HG03469 (cell line): ENCODE measurements around the gene RETREG3.
"Not testable (repeated sequence)": the region's sequence is repeated elsewhere in the genome, so short reads cannot be mapped to it uniquely, and the experiment has no call there.

ENCODE experiments used
- ATAC-seq: cut with Tn5 transposase; IDR thresholded peaks from one replicate; pipeline ENCODE4 v1.9.1; 2021; ENCODE audit warnings: mild to moderate bottlenecking, moderate library complexity, moderate number of reproducible peaks; ENCODE audit not compliant: unreplicated experiment

RETREG3 gene

GRCh38 chr17:42609182-42609813 lies at the start of gene RETREG3, which contains the start of gene TUBG1:
RETREG3 (minus strand) TSS chr17:42609374; CDS start chr17:42609324, 50 bp downstream.
TUBG1 (plus strand) TSS chr17:42609683; CDS start chr17:42609738, 55 bp downstream.
- peak; percentile 74 for ATAC-seq

GRCh38 chr17:42657824-42658588 lies 48.8 kb upstream of the RETREG3 start:
- ATAC-seq = no peak

DNA sequence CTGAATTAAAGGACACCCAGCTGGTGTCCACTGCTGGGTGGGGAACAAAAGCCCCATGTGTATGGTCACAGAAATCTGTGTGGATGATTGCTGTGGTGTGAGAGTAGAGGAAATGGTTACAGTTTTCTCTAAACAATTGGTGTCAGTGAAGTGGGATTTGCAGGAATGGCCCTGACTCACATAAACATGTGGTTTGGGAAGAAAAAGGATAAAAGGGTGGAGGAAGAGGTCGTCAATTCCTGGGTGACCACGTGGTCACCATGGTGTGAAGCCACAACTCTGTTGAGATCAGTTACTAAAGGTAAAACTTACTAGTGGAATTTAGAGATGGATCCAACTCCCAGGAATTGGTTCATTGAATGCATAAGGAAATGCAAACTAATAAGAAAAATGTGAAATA lies 46.4 kb upstream of the RETREG3 start:
- no peak for ATAC-seq

- no peak for ATAC-seq
Measured at GRCh38 chr17:42653179-42654124, 44.3 kb upstream of the RETREG3 start.

- no peak for ATAC-seq
Measured at GRCh38 chr17:42651392-42651791, 42.2 kb upstream of the RETREG3 start.

GRCh38 chr17:42647778-42648177 lies 38.6 kb upstream of the RETREG3 start:
- ATAC-seq = no peak

- no peak for ATAC-seq
Measured at GRCh38 chr17:42642336-42642735, 33.2 kb upstream of the RETREG3 start.

GRCh38 chr17:42640121-42640520 lies 30.9 kb upstream of the RETREG3 start:
- ATAC-seq = no peak

DNA sequence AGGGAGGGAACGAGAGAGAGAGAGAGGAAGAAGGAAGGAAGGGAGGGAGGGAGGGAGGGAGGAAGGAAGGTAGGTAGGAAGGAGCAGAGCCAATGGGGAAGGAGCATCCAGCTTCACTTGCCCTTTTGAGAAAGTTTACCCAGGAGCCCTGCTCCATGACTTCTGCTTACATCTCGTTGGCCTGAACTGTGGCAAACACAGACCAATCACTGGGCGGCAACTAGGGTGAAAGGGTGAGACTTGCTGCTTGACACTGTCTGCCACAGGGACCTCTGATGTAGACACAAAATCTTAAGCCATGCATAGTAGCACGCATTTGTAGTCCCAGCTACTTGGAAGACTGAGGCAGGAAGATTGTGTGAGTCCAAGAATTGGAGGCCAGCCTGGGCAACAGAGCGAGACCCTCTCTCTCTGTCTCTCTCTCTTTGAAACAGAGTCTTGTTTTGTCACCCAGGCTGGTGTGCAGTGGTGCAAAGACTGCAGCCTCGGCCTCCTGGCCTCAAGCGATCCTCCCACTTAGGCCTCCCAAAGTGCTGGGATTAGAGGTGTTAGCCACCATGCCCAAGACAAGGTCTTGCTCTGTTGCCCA lies 30.4 kb upstream of the RETREG3 start:
- no peak for ATAC-seq

DNA sequence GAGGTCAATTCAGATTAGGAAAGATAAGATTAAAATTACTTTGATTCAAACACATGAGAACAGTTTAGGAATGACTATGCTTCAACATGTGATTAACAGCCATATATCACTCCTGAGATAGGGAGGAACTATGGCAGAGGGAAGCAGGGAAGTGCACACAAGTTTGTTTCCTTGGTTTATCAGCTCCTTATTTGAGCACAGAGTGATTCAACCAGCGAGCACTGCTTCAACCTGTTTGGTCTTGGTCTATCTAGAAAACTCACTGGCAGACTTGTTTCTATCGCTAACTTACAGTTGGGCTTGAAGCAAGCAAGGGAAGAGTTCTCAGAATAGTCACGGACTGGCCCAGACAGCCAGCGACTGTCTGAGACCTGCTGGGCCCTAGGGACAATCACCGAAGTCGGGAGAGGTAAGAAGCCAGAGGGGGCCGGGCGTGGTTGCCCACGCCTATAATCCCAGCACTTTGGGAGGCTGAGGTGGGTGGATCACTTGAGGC lies 23.8 kb upstream of the RETREG3 start:
- ATAC-seq = no peak

GRCh38 chr17:42629411-42630009 lies 20.3 kb upstream of the RETREG3 start:
- no peak for ATAC-seq

DNA sequence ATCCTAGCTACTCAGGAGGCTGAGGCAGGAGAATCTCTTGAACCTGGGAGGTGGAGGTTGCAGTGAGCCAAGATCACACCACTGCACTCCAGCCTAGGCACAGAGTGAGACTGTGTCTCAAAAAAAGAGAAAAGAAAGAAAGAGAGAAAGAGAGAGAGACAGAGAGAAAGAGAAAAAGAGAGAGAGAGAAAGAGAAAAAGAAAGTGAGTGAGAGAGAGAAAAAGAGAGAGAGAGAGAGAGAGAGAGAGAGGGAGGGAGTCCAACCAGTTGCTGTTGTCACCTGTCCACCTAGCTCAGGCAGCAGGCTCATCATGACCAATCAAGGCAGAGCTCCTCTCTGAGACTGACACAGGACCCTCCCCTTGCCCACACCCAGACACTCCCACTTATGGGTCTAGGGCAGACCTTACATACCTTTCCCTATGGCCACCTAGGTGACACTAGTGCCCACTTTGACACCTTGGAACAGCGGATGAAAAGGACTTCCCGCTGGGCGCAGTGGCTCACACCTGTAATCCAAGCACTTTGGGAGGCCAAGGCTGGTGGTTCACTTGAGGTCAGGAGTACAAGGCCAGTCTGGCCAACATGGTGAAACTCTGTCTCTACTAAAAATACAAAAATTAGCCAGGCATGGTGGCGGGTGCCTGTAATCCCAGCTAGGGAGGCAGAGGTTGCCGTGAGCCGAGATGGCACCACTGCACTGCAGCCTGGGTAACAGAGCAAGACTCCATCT lies 18.0 kb upstream of the RETREG3 start:
- ATAC-seq = not testable (repeated sequence)

DNA sequence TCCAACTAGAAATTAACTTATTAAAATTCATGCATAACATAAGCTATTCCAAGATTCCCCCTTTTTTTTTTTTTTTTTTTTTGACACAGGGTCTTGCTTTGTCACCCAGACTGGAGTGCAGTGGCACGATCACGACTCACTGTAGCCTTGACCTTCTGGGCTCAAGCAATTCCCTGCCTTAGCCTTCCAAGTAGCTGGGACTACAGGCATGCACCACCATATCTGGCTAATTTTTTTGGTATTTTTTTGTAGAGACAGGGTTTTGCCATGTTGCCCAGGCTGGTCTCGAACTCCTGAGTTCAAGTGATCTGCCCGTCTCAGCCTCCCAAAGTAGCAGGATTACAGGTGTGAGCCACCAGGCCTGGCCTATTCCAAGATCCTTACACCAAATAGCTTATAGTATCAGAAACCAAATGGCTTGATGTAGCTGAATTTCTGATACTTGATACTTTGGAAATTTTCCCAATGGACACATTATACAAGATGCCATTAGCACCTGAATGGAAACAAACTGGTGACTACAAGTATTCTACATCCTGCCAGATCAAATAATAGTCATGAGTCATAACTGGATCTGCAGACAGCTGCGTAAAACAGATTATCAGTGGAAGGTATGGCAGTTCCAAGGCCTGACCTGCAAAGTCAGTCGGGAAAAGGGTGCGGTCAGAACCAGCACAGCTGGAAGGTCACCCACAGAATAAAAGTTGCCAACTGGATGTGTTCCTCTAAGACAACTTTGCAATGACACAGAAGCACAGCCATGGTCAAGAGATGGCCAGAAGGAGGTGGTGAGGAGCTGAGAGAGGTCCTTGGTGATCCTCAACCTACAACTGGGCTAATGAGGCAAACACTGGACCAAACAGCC lies 14.8 kb upstream of the RETREG3 start:
- no peak for ATAC-seq

DNA sequence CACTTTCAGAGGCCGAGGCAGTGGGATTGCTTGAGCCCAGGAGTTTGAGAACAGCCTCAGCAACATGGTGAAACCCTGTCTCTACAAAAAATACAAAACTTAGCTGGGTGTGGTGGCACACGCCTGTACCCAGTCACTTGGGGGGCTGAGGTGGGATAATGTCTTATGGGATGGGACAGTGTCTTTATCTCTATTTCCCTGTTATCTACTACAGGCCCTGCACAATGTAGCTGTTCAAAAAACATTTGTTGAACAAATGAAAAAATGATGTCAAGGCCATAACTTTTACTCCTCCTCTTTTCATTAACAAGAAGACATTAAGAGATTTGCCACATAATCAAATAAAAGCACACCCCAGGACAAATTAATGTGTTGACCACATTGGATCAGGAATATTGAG lies 14.1 kb upstream of the RETREG3 start:
- ATAC-seq = no peak

GRCh38 chr17:42621987-42622386 lies 12.8 kb upstream of the RETREG3 start:
- ATAC-seq = not testable (repeated sequence)

DNA sequence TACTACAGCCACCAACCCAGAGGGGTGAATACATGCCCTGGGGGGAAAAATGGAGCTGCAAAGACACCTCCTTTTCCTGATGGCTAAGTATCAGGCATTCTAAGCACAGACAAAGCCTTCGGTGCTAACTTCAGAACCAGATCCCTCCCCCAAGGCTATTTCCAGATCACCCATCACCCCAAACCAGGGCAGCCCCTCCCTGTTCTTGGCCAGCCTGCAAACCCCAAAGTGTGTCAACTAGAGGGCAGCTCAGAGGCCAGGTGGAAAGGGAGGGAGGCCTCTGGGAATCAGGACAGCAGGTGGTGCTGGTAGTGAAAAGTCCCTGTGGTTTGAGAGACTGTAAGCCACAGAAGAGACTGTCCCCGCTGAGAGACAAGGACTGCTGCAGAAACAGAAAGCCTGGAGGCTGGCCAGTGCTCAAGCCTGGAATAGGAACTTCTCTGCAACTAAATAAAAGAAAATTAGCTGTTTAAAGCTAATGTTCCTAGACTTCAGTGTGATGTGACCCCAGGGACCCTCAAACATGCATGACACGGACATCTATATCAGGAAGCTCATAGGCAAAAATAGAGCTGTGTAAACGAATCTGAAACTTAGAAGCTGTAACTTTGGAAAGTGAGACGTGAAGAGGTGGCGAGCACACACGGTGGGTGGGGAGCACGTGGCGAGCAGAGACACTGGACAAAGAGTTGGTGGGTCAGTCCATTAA lies 9.4 kb upstream of the RETREG3 start:
- ATAC-seq = peak; percentile 47

DNA sequence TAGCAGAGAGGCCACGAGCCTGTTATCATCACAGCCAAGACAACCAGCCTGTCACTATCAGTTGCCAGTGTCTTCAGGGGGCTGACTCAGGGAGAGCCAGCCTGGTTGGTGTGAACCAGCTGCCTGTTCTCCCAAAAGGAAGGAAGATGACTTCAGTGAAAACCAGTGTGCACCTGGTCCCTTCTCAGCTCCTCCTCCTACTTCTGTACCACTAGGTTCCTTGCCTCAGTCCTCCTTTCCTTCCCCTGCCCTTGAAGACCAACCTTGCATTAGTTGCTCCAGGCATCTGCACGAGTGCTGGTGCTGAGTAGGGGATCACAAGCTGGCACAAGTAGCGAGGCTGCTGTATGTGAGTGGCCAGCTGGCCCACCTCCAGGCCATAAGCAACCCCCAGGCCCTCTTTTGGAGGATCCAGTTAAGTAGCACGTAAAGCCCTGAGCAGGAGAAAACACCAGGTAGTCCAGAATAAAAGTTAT lies 8.8 kb upstream of the RETREG3 start:
- ATAC-seq = no peak
